ENCODE results near the gene XRN1.
"Not testable (repeated sequence)": the region's sequence is repeated elsewhere in the genome, so short reads cannot be mapped to it uniquely, and the experiment has no call there.

Gene XRN1

GRCh38 chr3:142450881-142451280 is 3.0 kb upstream of the XRN1 start:
- in situ Hi-C loops (cut with MboI; ENCODE audit: low pct_unique_long_range_greater_than_20kb, low sequenced_read_pairs, unreplicated experiment) = no loop called here

GRCh38 chr3:142450189-142450588 is 2.4 kb upstream of the XRN1 start:
- TF ChIP-seq CTCF (IDR thresholded peaks at IDR 0.05; ENCODE audit: extremely low read depth, insufficient read depth, missing control alignments) = no peak
- no peak for DNase-seq (ENCODE audit: low spot score)
- in situ Hi-C loops (cut with MboI; ENCODE audit: low pct_unique_long_range_greater_than_20kb, low sequenced_read_pairs, unreplicated experiment) = no loop called here

More at GRCh38 chr3:142450881-142451280, 3.0 kb upstream of the XRN1 start:
- no peak for TF ChIP-seq CTCF (IDR thresholded peaks at IDR 0.05; ENCODE audit: extremely low read depth, insufficient read depth, missing control alignments)
- DNase-seq (ENCODE audit: low spot score) = no peak

GRCh38 chr3:142447301-142447851 is 461 bp downstream of the XRN1 start:
- TF ChIP-seq CTCF (IDR thresholded peaks at IDR 0.05; ENCODE audit: extremely low read depth, insufficient read depth, missing control alignments) = no peak
- DNase-seq (ENCODE audit: low spot score) = peak; percentile 52
- in situ Hi-C loops (cut with MboI; ENCODE audit: low pct_unique_long_range_greater_than_20kb, low sequenced_read_pairs, unreplicated experiment) = no loop called here

- DNase-seq (ENCODE audit: low spot score) = peak; percentile 75
Observed at GRCh38 chr3:142445816-142446254, 2.0 kb downstream of the XRN1 start.

GRCh38 chr3:142444343-142444742 is 3.5 kb downstream of the XRN1 start:
- no peak for TF ChIP-seq CTCF (IDR thresholded peaks at IDR 0.05; ENCODE audit: extremely low read depth, insufficient read depth, missing control alignments)
- in situ Hi-C loops (cut with MboI; ENCODE audit: low pct_unique_long_range_greater_than_20kb, low sequenced_read_pairs, unreplicated experiment) = no loop called here
- no peak for DNase-seq (ENCODE audit: low spot score)

More at GRCh38 chr3:142445816-142446254, 2.0 kb downstream of the XRN1 start:
- in situ Hi-C loops (cut with MboI; ENCODE audit: low pct_unique_long_range_greater_than_20kb, low sequenced_read_pairs, unreplicated experiment) = no loop called here
- no peak for TF ChIP-seq CTCF (IDR thresholded peaks at IDR 0.05; ENCODE audit: extremely low read depth, insufficient read depth, missing control alignments)

- in situ Hi-C loops (cut with MboI; ENCODE audit: low pct_unique_long_range_greater_than_20kb, low sequenced_read_pairs, unreplicated experiment); DNase-seq (ENCODE audit: low spot score): not testable (repeated sequence)
Observed at GRCh38 chr3:142443060-142443459, 4.8 kb downstream of the XRN1 start.

GRCh38 chr3:142439499-142440220 is 8.2 kb downstream of the XRN1 start:
- DNase-seq (ENCODE audit: low spot score); in situ Hi-C loops (cut with MboI; ENCODE audit: low pct_unique_long_range_greater_than_20kb, low sequenced_read_pairs, unreplicated experiment): not testable (repeated sequence)

- DNase-seq (ENCODE audit: low spot score); in situ Hi-C loops (cut with MboI; ENCODE audit: low pct_unique_long_range_greater_than_20kb, low sequenced_read_pairs, unreplicated experiment): not testable (repeated sequence)
Observed at GRCh38 chr3:142438096-142438495, 9.7 kb downstream of the XRN1 start.
